Fibroblast of lung (primary cell): ENCODE measurements around the gene NSMF.

Experiments
- EZH2 ChIP-seq: IDR thresholded peaks from 2 replicates; pipeline ENCODE4 v1.5.1; 2012; ENCODE audit warnings: low read length, control low read depth, mild to moderate bottlenecking; ENCODE audit errors: missing control alignments
- TF ChIP-seq, protein P1 (sequence below), 2 donors: IDR thresholded peaks in 1 of 2; conservative IDR thresholded peaks in 1 of 2; 1 replicate in 1 of 2; 2 replicates in 1 of 2; pipeline ENCODE4 v1.5.1; 2011 to 2012; ENCODE audit warnings: low read length in 2 of 2, control low read depth in 1 of 2, inconsistent platforms in 1 of 2, low read depth in 1 of 2, mild to moderate bottlenecking in 1 of 2

GRCh38 chr9:137449931-137450538 lies 9.1 kb downstream of the NSMF start:
- TF ChIP-seq, protein P1, sequence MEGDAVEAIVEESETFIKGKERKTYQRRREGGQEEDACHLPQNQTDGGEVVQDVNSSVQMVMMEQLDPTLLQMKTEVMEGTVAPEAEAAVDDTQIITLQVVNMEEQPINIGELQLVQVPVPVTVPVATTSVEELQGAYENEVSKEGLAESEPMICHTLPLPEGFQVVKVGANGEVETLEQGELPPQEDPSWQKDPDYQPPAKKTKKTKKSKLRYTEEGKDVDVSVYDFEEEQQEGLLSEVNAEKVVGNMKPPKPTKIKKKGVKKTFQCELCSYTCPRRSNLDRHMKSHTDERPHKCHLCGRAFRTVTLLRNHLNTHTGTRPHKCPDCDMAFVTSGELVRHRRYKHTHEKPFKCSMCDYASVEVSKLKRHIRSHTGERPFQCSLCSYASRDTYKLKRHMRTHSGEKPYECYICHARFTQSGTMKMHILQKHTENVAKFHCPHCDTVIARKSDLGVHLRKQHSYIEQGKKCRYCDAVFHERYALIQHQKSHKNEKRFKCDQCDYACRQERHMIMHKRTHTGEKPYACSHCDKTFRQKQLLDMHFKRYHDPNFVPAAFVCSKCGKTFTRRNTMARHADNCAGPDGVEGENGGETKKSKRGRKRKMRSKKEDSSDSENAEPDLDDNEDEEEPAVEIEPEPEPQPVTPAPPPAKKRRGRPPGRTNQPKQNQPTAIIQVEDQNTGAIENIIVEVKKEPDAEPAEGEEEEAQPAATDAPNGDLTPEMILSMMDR (conservative IDR thresholded peaks at IDR 0.05 in 1 of 2, IDR thresholded peaks at IDR 0.05 in 1 of 2; ENCODE audit: low read depth in 1 of 2, low read length in 2 of 2), result no peak
- TF ChIP-seq EZH2, result no peak
